ENCODE results near the gene LCNL1. TPM values are rescaled to one million over a fixed set of nuclear protein-coding genes. Genes with fewer than 3 reads are reported as not detected.

The LCNL1 gene
- total RNA-seq, 2 donors from 2014 or later = 6.4 to 9.6 TPM

- no peak for DNase-seq
- no peak for ATAC-seq
- intact Hi-C loops (cut with DNase I) = no loop called here
These were observed 14.3 kb upstream of the LCNL1 start for GRCh38 chr9:136968333-136969127.

GRCh38 chr9:136969150-136969549, 13.6 kb upstream of the LCNL1 start:
- no peak for DNase-seq
- intact Hi-C loops (cut with DNase I) = no loop called here
- ATAC-seq = no peak

- DNase-seq (no peak), ATAC-seq (no peak)
- intact Hi-C loops (cut with DNase I) = no loop called here
These were observed 13.0 kb upstream of the LCNL1 start for GRCh38 chr9:136969774-136970173.

GRCh38 chr9:136970361-136970760, 12.4 kb upstream of the LCNL1 start:
- intact Hi-C loops (cut with DNase I) = no loop called here
- no peak for DNase-seq
- no peak for ATAC-seq

GRCh38 chr9:136971746-136972145, 11.0 kb upstream of the LCNL1 start:
- no peak for DNase-seq
- intact Hi-C loops (cut with DNase I) = no loop called here
- ATAC-seq = no peak

GRCh38 chr9:136972335-136972734, 10.5 kb upstream of the LCNL1 start:
- ATAC-seq (no peak), DNase-seq (no peak)
- intact Hi-C loops (cut with DNase I) = no loop called here

- DNase-seq (no peak), ATAC-seq (no peak)
- intact Hi-C loops (cut with DNase I) = no loop called here
These were observed 10.1 kb upstream of the LCNL1 start for GRCh38 chr9:136972743-136973142.

GRCh38 chr9:136973618-136974617, 8.9 kb upstream of the LCNL1 start:
- intact Hi-C loops (cut with DNase I) = no loop called here
- no peak for ATAC-seq

GRCh38 chr9:136974817-136975535, 7.8 kb upstream of the LCNL1 start:
- ATAC-seq (peak in 1 of 2 donors; percentile 4), DNase-seq (peak; percentile 71)
- intact Hi-C loops (cut with DNase I) = no loop called here

More at GRCh38 chr9:136973618-136974617, 8.9 kb upstream of the LCNL1 start:
- DNase-seq = no peak

GRCh38 chr9:136975644-136976043, 7.1 kb upstream of the LCNL1 start:
- DNase-seq = peak; percentile 77
- peak in 1 of 2 donors; percentile 9 for ATAC-seq
- intact Hi-C loops (cut with DNase I) = no loop called here

- DNase-seq = peak; percentile 76
- intact Hi-C loops (cut with DNase I) = no loop called here
- peak; percentile 19 to 62 for ATAC-seq
These were observed 5.6 kb upstream of the LCNL1 start, which contains the start of gene PTGDS for GRCh38 chr9:136977223-136977622. TSS of gene PTGDS (plus strand) at chr9:136977504. CDS start at chr9:136977579, 75 bp downstream.

GRCh38 chr9:136977649-136978072, 5.1 kb upstream of the LCNL1 start:
- intact Hi-C loops (cut with DNase I) = no loop called here
- ATAC-seq = peak in 1 of 2 donors; percentile 0
- no peak for DNase-seq

- peak; percentile 55 to 67 for ATAC-seq
These were observed 4.5 kb upstream of the LCNL1 start for GRCh38 chr9:136978073-136978864.

GRCh38 chr9:136978865-136979544, 3.8 kb upstream of the LCNL1 start:
- ATAC-seq = no peak
- intact Hi-C loops (cut with DNase I) = no loop called here
- DNase-seq = no peak

More at GRCh38 chr9:136978073-136978864, 4.5 kb upstream of the LCNL1 start:
- peak; percentile 86 for DNase-seq
- intact Hi-C loops (cut with DNase I) = no loop called here

- DNase-seq = no peak
- intact Hi-C loops (cut with DNase I) = no loop called here
- ATAC-seq = no peak
These were observed 2.8 kb upstream of the LCNL1 start for GRCh38 chr9:136979769-136980587.

- ATAC-seq (no peak), DNase-seq (peak; percentile 25)
- intact Hi-C loops (cut with DNase I) = no loop called here
These were observed 1.9 kb upstream of the LCNL1 start for GRCh38 chr9:136980669-136981478.
